ENCODE data around the gene EIF3F. TPM values are rescaled to one million over a fixed set of nuclear protein-coding genes. Genes with fewer than 3 reads are reported as not detected.

Gene EIF3F
- total and polyA plus RNA-seq, 2 donors (not counting 3 experiments of a cell fraction or from before 2014, with no cell fraction given): 411 to 436 TPM

DNA sequence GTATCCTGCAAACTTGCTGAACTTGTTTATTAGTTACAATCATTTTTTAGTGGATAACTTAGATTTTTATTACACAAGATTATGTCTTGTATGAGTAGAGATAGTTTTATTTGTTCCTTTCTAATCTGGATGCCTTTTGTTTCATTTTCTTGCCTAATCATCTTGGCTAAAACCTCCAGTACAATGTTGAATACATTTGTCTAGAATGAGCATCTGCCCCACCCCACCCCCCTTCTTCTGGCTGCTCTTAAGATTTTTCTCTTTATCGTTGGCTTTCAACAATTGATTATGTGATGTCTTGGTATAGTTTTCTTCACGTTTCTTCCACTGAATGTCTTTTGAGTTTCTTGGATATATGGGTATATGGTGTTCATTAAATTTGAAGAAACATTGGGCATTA lies 56.6 kb downstream of the EIF3F start:
- Histone ChIP-seq H2AFZ (ENCODE audit: low read depth, low read length) (no peak overlapping the region), H3K79me2 (ENCODE audit: control insufficient read depth, insufficient read depth, low read length) (no peaks in the 10 kb centered on the region), H3K27me3 (ENCODE audit: control insufficient read depth in 2 of 2, insufficient read depth in 2 of 2, low read length in 2 of 2) (peaks cover 3 to 19% of the 10 kb centered on the region in 2 experiments), H3K9me3 (replicated peaks; ENCODE audit: control insufficient read depth, insufficient read depth, low read length) (no peaks in the 10 kb centered on the region), H3K27ac (ENCODE audit: insufficient read depth, low read depth, low read length) (no peak overlapping the region), H3K9ac (replicated peaks; ENCODE audit: extremely low read depth, insufficient read depth, low read length) (no peak overlapping the region), H3K9me1 (replicated peaks; ENCODE audit: control insufficient read depth, extremely low read depth, insufficient read depth, low read length) (no peaks in the 10 kb centered on the region), H4K20me1 (replicated peaks; ENCODE audit: control insufficient read depth, extremely low read depth, insufficient read depth, low read length) (no peaks in the 10 kb centered on the region), H3K36me3 (ENCODE audit: control insufficient read depth in 2 of 2, extremely low read depth in 1 of 2, insufficient read depth in 2 of 2, low read length in 2 of 2) (no peaks in the 10 kb centered on the region), H3K4me3 (replicated peaks in 1 of 3; ENCODE audit: insufficient read depth in 1 of 3, low read depth in 1 of 3, low read length in 3 of 3) (no peak overlapping the region), H3K4me1 (ENCODE audit: control insufficient read depth, extremely low read depth, insufficient read depth, low read length) (no peaks in the 10 kb centered on the region), H3K4me2 (ENCODE audit: insufficient read depth, low read length) (no peak overlapping the region)
- intact Hi-C loops (cut with micrococcal nuclease) (no loop called here), dilution Hi-C loops (cut with MboI; ENCODE audit: extremely low pct_ligation_motif_present, low sequenced_read_pairs) (no loop called here)
- TF ChIP-seq FOS (IDR thresholded peaks at IDR 0.05; ENCODE audit: borderline replicate concordance, insufficient read depth, low read length) (no peak), MYC (IDR thresholded peaks at IDR 0.05; ENCODE audit: low read depth, low read length) (no peak), JUN (IDR thresholded peaks at IDR 0.05; ENCODE audit: borderline replicate concordance, insufficient read depth, insufficient read length, low read depth) (no peak), POLR2A (IDR thresholded peaks at IDR 0.05; ENCODE audit: low read depth, low read length) (no peak)
- TF ChIP-seq, protein P1, sequence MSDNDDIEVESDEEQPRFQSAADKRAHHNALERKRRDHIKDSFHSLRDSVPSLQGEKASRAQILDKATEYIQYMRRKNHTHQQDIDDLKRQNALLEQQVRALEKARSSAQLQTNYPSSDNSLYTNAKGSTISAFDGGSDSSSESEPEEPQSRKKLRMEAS (IDR thresholded peaks at IDR 0.05; ENCODE audit: insufficient read depth, insufficient read length): no peak
- BruUV-seq (replicated peaks): no TSS peak
- FAIRE-seq (no peak), DNase-seq (ENCODE audit: low read depth, low spot score) (no peak)
- POLR2A ChIA-PET: no interaction called here
- CTCF ChIA-PET: interaction anchor here (2.4 kb wide), 1 partner anchor 10 kb away, joined by 14 read pairs; no protein-coding TSS in a partner anchor

DNA sequence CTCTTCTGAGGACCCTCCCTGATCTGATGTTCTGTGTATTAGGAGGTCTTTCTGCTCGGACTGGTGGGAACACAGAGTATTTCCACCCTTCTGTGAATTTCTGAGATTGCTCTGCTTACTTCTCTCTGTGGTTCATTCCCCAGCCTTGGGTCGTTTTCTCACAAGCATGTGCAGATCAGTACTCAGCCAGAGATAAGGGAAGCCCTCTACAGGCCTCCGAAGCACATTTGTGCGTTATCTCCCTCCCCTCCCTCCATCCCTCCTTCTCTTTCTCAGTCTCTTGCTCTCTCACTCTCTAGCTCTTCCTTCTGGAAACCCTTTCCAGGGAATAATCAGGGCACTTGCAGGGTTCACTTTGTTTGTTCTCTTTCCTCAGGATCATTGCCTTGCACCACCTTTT lies 58.7 kb downstream of the EIF3F start:
- Histone ChIP-seq H3K79me2 (ENCODE audit: control insufficient read depth, insufficient read depth, low read length) (no peaks in the 10 kb centered on the region), H4K20me1 (replicated peaks; ENCODE audit: control insufficient read depth, extremely low read depth, insufficient read depth, low read length) (no peaks in the 10 kb centered on the region), H3K27me3 (ENCODE audit: control insufficient read depth in 2 of 2, insufficient read depth in 2 of 2, low read length in 2 of 2) (peaks cover 3 to 21% of the 10 kb centered on the region in 2 experiments), H3K4me3 (replicated peaks in 1 of 3; ENCODE audit: insufficient read depth in 1 of 3, low read depth in 1 of 3, low read length in 3 of 3) (no peak overlapping the region), H3K9me1 (replicated peaks; ENCODE audit: control insufficient read depth, extremely low read depth, insufficient read depth, low read length) (no peaks in the 10 kb centered on the region), H3K9ac (replicated peaks; ENCODE audit: extremely low read depth, insufficient read depth, low read length) (no peak overlapping the region), H3K9me3 (replicated peaks; ENCODE audit: control insufficient read depth, insufficient read depth, low read length) (no peaks in the 10 kb centered on the region), H3K4me2 (ENCODE audit: insufficient read depth, low read length) (no peak overlapping the region), H2AFZ (ENCODE audit: low read depth, low read length) (no peak overlapping the region), H3K4me1 (ENCODE audit: control insufficient read depth, extremely low read depth, insufficient read depth, low read length) (no peaks in the 10 kb centered on the region), H3K36me3 (ENCODE audit: control insufficient read depth in 2 of 2, extremely low read depth in 1 of 2, insufficient read depth in 2 of 2, low read length in 2 of 2) (no peaks in the 10 kb centered on the region), H3K27ac (ENCODE audit: insufficient read depth, low read depth, low read length) (no peak overlapping the region)
- POLR2A ChIA-PET: no interaction called here
- TF ChIP-seq, protein P2, sequence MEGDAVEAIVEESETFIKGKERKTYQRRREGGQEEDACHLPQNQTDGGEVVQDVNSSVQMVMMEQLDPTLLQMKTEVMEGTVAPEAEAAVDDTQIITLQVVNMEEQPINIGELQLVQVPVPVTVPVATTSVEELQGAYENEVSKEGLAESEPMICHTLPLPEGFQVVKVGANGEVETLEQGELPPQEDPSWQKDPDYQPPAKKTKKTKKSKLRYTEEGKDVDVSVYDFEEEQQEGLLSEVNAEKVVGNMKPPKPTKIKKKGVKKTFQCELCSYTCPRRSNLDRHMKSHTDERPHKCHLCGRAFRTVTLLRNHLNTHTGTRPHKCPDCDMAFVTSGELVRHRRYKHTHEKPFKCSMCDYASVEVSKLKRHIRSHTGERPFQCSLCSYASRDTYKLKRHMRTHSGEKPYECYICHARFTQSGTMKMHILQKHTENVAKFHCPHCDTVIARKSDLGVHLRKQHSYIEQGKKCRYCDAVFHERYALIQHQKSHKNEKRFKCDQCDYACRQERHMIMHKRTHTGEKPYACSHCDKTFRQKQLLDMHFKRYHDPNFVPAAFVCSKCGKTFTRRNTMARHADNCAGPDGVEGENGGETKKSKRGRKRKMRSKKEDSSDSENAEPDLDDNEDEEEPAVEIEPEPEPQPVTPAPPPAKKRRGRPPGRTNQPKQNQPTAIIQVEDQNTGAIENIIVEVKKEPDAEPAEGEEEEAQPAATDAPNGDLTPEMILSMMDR (IDR thresholded peaks at IDR 0.05; ENCODE audit: extremely low read depth in 1 of 2, insufficient read depth in 1 of 2, low read depth in 1 of 2, low read length in 2 of 2): no peak
- TF ChIP-seq, protein P1 (IDR thresholded peaks at IDR 0.05; ENCODE audit: insufficient read depth, insufficient read length): no peak
- TF ChIP-seq POLR2AphosphoS5 (IDR thresholded peaks at IDR 0.05; ENCODE audit: insufficient read depth, low read depth, low read length): no peak
- no peak for TF ChIP-seq POLR2A (IDR thresholded peaks at IDR 0.05; ENCODE audit: low read depth, low read length)
- dilution Hi-C loops (cut with MboI; ENCODE audit: extremely low pct_ligation_motif_present, low sequenced_read_pairs): no loop called here
- BruUV-seq (replicated peaks): no TSS peak
- FAIRE-seq (no peak), DNase-seq (ENCODE audit: low read depth, low spot score) (no peak)
- intact Hi-C loops (cut with micrococcal nuclease): no loop called here
- CTCF ChIA-PET: interaction anchor here (1.0 to 2.4 kb wide), 2 partner anchors 12 to 44 kb away, joined by 3 to 14 read pairs; no protein-coding TSS in a partner anchor
